Measurements from ENCODE around the gene ATP2A3.

ATP2A3 gene

DNA sequence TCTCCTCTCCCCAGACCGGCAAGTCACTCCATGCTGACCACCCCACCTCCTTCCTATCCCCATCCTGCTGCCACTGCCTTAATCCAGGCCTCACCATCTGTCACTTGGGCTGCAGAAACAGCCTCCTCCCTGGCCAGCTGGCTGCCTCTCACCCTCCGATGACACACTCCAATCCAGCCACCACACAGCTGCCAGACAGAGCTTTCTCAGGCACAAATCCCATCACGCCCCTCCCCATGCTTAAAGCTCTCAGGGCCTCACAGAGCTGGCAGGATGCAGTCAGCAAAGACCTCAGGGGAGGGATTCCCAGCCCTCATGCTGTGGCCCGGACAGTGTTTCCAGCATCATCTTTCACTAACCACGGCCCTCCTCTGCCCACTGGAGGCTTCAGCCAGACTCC is 85.1 kb downstream of the ATP2A3 start:
- H3K36me3 ChIP-seq (ENCODE audit: insufficient read depth, low read length) = no peaks in the 10 kb centered on the region; the same call in 1 of the 2 replicates
- H3K9me3 ChIP-seq (ENCODE audit: low read depth, low read length) = no peaks in the 10 kb centered on the region
- no peak for DNase-seq (ENCODE audit: low read depth, low spot score)
- no peak overlapping the region for H3K9ac ChIP-seq (ENCODE audit: insufficient read length)
- H3K27ac ChIP-seq = no peak overlapping the region
- TF ChIP-seq FOXP2 (optimal IDR thresholded peaks at IDR 0.05; ENCODE audit: control extremely low read depth, extremely low read length, insufficient read depth) (no peak), POLR2AphosphoS5 (IDR thresholded peaks at IDR 0.05; ENCODE audit: borderline replicate concordance, low read depth, low read length) (no peak), EZH2 (IDR thresholded peaks at IDR 0.05) (no peak)
- no peak overlapping the region for H3K4me3 ChIP-seq

DNA sequence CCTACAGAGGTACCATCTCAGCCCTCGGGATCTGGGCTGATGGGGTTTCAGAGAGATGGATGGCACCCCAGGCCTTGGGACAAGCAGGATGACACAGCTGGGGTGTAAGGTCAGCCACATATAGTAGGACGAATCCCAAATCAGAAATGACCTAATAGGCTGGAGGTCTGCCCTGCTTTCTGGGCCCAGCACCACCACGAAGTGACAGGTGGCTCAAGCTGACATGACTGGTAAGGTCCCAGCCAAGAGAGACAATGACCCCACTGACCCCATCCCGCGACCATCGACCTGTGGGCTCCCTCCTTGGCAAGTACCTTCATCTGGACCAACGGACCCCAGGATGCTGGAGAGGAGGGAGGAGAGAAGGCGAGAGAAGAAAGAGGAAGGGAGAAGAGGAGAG is 87.0 kb downstream of the ATP2A3 start:
- Histone ChIP-seq H3K27ac (no peak overlapping the region), H3K4me3 (no peak overlapping the region), H3K9me3 (ENCODE audit: low read depth, low read length) (no peaks in the 10 kb centered on the region), H3K36me3 (ENCODE audit: insufficient read depth, low read length) (peaks cover 7% of the 10 kb centered on the region; the same call in 1 of the 2 replicates), H3K9ac (ENCODE audit: insufficient read length) (no peak overlapping the region)
- TF ChIP-seq POLR2AphosphoS5 (IDR thresholded peaks at IDR 0.05; ENCODE audit: borderline replicate concordance, low read depth, low read length) = no peak
- DNase-seq (ENCODE audit: low read depth, low spot score) = no peak

DNA sequence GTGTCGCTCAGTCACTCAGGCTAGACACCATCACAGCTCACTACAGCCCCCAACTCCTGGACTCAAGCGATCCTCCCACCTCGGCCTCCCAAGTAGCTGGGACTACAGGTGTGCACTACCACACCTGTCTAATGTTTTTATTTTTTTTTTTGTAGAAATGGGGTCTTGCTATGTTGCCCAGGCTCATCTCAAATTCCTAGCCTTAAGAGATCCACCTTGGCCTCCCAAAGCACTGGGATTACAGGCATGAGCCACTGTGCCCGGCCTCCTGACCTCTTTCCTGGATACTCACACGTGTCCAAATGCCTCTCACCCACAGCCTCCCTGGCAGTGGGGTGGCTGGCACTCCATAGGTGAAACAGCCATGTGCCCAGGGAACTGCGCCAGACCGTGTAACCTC is 88.9 kb downstream of the ATP2A3 start:
- no peak overlapping the region for H3K27ac ChIP-seq
- TF ChIP-seq FOXP2 (optimal IDR thresholded peaks at IDR 0.05; ENCODE audit: control extremely low read depth, extremely low read length, insufficient read depth) = no peak
- TF ChIP-seq POLR2AphosphoS5 (IDR thresholded peaks at IDR 0.05; ENCODE audit: borderline replicate concordance, low read depth, low read length) = no peak
- TF ChIP-seq EZH2 (IDR thresholded peaks at IDR 0.05) = no peak
- peaks cover 11% of the 10 kb centered on the region; the same call in 1 of the 2 replicates for H3K36me3 ChIP-seq (ENCODE audit: insufficient read depth, low read length)
- no peak for DNase-seq (ENCODE audit: low read depth, low spot score)
- no peak overlapping the region for H3K4me3 ChIP-seq
- no peaks in the 10 kb centered on the region for H3K9me3 ChIP-seq (ENCODE audit: low read depth, low read length)
- H3K9ac ChIP-seq (ENCODE audit: insufficient read length) = no peak overlapping the region
